ENCODE data around the gene SORCS3.

DNA sequence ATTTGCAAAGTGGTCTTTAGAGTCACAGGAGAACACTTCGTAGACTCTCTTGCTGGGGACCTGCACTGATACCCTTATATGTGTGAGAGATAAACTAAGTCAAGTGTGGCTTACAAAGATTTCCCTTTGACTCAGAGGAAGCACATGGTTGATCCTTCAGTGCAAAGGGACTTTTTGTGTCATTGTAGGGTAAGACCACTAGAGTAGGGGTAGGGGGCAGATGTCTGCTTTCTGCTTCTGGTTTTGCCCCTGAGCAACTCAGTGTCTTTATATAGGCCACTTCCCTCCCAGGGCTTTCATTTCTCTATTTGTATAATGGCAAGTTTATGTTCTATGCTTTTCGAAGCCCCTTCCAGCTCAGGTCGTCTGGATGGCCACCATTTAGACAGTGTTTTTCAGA, 281.7 kb downstream of the SORCS3 start:
- TF ChIP-seq CTCF (IDR thresholded peaks at IDR 0.05 in 2 of 3, conservative IDR thresholded peaks at IDR 0.05 in 1 of 3; ENCODE audit: insufficient read depth in 2 of 3, low read depth in 1 of 3, low read length in 3 of 3) (no peak), SAP30 (IDR thresholded peaks at IDR 0.05; ENCODE audit: borderline replicate concordance, insufficient read depth, low read depth, low read length, poor library complexity, severe bottlenecking) (no peak), GABPA (tag; conservative IDR thresholded peaks at IDR 0.05; ENCODE audit: low read depth) (no peak), ELF4 (CRISPR knock-in tag; IDR thresholded peaks at IDR 0.05) (no peak), ELF1 (tag; IDR thresholded peaks at IDR 0.05) (no peak)
- TF ChIP-seq, protein P1, sequence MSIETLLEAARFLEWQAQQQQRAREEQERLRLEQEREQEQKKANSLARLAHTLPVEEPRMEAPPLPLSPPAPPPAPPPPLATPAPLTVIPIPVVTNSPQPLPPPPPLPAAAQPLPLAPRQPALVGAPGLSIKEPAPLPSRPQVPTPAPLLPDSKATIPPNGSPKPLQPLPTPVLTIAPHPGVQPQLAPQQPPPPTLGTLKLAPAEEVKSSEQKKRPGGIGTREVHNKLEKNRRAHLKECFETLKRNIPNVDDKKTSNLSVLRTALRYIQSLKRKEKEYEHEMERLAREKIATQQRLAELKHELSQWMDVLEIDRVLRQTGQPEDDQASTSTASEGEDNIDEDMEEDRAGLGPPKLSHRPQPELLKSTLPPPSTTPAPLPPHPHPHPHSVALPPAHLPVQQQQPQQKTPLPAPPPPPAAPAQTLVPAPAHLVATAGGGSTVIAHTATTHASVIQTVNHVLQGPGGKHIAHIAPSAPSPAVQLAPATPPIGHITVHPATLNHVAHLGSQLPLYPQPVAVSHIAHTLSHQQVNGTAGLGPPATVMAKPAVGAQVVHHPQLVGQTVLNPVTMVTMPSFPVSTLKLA (conservative IDR thresholded peaks at IDR 0.05) = no peak
- TF ChIP-seq, protein P2, sequence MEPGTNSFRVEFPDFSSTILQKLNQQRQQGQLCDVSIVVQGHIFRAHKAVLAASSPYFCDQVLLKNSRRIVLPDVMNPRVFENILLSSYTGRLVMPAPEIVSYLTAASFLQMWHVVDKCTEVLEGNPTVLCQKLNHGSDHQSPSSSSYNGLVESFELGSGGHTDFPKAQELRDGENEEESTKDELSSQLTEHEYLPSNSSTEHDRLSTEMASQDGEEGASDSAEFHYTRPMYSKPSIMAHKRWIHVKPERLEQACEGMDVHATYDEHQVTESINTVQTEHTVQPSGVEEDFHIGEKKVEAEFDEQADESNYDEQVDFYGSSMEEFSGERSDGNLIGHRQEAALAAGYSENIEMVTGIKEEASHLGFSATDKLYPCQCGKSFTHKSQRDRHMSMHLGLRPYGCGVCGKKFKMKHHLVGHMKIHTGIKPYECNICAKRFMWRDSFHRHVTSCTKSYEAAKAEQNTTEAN (CRISPR knock-in tag; IDR thresholded peaks at IDR 0.05) = no peak
- TF ChIP-seq, protein P3, sequence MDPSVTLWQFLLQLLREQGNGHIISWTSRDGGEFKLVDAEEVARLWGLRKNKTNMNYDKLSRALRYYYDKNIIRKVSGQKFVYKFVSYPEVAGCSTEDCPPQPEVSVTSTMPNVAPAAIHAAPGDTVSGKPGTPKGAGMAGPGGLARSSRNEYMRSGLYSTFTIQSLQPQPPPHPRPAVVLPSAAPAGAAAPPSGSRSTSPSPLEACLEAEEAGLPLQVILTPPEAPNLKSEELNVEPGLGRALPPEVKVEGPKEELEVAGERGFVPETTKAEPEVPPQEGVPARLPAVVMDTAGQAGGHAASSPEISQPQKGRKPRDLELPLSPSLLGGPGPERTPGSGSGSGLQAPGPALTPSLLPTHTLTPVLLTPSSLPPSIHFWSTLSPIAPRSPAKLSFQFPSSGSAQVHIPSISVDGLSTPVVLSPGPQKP (CRISPR knock-in tag; IDR thresholded peaks at IDR 0.05) = no peak

Data from K562 (cell line).